Lower leg skin (tissue), 3 donors: ENCODE data around the gene HSPB6.

Source experiments
- CTCF ChIP-seq, 3 donors: fragments of 450-650 bp; IDR thresholded peaks; one replicate each; pipeline ENCODE4 v1.5.1; 2016; ENCODE audit warnings: antibody characterized with exemption in 3 of 3, mild to moderate bottlenecking in 3 of 3, moderate library complexity in 2 of 3
- POLR2A ChIP-seq, 2 donors: fragments of 450-650 bp; IDR thresholded peaks; one replicate each; pipeline ENCODE4 v1.6.1; 2016 to 2017; ENCODE audit warnings: antibody characterized with exemption in 2 of 2, mild to moderate bottlenecking in 1 of 2, moderate library complexity in 1 of 2

- TF ChIP-seq CTCF (IDR thresholded peaks at IDR 0.05), result no peak
- no peak for TF ChIP-seq POLR2A (IDR thresholded peaks at IDR 0.05)
Observed at GRCh38 chr19:35790981-35791813, 34.4 kb upstream of the HSPB6 start.
